IPS DF 19.7 (cell line): ENCODE data around the gene SNX27.

ENCODE experiments used
- DNase-seq: peaks from one replicate; pipeline ENCODE4 v3.0.0-alpha.2; 2013; ENCODE audit warnings: low read depth, low spot score

Gene SNX27

DNA sequence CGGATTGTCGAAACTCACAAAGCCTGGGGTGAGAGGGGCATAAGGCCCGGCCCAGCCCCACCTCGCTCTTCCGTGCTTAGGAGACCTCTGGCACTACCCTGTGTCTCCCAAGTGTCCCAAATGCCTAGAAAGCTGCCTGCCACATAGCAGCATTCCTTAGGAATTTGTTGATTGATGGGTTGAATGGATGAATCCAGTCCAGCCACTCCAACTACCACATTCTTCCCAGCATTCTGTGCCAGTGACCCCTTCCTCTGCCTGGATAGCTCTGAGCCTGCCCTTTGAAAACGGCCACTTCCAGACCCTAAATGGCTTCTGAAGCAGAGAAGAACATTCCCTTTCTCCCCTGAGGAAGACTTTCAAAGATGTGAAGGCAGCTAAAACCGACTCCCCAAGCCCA is 93.3 kb downstream of the SNX27 start:
- DNase-seq, result no peak

DNA sequence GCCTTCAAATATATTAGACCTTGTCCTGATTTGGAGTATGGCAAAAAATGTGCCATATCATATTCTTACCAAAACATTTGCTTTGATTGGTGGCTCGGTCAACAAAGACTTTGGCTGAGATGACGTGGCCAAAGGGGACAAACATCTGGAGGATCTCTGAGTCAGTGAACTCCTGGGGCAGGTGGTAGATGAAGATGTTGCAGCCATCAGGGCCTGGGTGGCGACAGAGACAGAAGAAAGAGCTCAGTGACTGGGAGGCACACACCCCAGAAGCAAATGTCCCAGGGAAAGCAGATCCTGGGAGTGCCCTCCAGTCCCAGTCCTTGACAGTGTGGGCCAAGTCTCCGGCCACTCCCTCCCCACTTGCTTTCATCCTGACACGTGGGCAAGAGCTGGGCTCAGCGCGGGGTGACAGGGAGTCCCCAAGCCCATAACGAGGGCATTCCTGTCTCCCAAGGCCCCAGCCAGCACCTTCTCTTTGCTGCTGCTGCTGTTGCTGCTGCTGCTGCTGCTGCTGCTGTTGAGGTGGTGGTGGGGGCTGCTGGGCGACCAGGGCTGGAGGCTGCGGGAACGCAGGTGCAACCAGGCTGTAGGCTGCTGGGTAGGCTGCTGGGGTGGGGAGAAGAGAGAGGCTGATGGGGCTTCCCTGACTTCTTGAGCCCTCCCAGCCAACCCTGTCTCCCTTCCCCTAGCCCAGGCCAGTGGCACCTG is 94.1 kb downstream of the SNX27 start:
- DNase-seq, result no peak

DNA sequence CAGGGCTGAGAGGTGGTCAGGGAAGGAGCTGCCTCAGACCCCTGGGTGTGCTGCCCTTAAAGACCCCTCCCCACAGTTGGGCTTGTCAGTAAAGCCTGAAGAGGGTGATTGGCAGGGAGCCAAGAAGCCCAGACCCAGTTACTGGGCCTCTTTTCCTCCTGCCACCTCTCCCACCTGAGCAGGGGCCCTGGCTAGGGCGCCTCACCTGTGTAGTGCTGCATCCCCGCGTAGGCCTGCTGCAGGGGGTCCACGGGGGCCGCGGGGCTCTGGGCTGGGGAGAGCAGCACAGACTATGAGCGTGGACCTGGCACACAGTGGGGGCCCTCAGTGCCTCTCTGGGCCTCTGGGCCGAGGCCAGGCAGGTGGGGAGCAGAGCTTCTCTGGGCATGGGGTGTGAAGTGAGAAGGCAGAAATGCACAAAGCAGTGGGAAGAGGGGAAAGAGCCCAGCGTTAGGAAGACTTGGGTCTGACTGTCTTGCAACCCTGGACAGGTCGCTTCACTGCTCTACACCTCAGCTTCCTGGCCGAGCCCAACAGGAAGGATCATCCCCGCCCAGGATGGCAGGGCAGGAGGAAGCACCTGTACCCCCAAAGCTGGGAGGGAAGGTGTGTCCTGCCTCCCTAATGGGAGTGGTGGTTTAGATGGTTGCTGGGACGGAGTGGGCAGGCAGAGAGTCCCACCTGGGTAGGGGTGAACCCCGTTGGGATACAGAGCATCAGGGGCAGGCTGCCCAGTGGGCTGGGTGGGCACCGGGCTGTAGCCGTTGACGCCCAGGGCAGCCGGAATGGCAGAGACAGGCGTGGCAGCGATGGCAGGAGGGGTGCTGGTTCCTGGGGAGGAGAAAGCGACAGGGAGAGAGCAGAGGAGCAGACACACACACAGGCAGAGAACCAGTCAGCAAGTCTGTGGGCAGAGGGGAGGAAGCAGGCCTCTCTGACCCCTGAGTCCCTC is 94.9 kb downstream of the SNX27 start:
- DNase-seq, result no peak

DNA sequence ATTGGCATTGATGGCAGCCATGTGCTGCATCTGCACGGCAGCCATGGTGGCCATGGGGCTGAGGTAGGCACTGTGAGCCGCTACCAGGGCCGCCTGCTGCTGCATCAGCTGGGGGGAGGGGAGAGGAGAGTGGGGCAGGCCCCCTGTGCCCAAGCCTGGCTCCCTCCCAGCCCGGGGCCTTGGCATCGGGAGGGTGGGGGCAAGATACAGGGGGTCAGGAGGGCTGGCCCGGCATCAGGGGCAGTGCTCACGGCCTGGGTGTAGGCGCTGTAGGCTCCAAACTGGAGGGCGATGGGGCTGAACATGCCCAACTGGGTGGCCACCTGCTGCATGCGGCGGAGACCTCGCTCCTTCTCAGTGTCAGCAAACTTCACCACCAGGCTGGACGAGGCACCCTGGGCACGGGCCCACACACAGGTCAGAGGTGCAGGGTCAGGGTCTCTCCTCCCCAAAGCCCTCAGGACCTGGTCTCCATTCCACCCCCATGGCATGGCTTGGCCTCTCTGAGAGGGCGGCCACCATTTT is 95.8 kb downstream of the SNX27 start:
- no peak for DNase-seq

DNA sequence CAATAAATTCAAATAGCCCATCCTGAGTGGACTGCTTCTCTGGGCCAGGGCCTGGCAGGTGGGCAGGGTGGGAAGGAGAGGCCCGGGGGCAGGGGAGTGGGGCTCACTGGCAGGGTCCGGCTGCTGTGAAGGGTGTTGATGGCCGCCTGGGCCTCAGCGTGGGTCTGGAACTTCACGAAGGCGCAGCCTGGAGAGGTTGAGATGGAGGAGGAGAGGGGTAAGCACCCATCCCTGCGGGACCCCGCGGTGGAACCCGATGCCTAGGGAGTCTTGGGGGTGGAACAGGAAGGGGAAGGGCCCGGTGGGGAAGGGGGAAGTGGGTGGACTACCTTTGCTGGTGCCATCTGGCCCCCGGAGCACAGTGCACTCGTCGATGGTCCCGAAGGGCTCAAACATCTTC is 97.0 kb downstream of the SNX27 start:
- no peak for DNase-seq

DNA sequence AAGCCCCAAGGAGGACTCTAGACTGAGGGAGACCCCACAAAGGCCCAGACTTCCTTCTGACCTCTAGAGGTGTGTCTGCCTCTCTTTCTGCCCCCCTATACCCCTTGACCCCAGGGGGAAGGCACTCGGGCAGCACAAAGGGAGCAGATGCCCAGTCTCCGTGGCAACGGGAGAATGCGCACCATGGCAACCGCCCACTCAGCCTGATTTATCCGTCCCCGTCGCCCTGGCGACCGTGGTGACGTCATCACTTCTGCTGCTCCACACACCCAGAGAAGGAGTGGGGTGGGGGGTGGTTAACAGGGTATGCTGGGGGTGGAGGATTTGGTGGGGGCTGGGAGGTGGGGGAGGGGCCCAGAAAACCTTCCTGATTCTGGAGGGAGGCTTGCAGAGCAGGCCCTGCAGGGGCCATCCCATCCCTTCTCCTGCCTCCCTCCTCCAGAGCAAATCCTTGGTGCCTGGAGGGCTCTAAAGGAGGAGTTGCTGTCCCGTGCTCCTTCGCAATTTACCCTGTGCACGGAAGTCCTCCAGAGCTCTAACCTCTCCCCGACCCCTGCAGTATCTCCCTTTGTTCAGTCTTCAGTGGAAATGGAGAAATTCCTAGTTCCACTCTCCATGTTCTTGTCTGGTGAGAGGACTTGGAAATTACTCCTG is 98.5 kb downstream of the SNX27 start:
- no peak for DNase-seq

DNA sequence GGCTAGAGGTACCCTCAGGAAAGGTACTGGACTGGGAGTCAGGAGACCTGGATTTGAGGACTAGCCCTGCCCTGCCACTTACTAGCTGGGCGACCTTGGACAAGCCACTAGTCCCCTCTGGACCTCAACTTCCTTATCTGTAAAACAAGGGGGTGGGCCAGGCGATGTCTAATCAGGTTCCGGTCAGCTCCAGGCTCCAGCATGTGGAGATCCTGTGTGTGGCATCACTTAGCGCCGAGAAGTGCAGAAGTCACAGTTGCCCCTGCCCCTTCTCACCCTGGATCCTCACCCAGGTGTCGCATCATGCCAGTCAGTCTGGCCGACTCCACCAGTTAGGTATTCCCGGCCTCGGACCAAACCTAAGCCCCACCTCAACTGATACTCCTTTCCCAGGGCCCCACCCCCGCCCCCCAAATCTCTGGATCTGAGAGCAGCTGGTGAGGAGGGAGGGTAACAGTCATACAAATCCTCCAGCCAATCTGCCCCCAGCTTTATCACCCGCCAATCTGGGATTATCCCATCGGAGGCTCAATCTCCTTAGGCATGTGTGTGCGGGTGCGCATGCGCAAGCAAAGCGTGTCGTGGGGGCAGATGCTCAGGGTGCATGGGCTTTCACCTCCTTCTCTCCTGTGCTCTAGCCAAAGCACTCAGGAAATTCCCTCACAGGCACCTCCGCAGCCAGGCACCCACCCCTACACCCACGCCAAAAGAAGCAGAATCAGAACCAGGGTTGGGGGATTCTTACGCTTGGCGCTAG is 99.4 kb downstream of the SNX27 start:
- DNase-seq, result no peak

DNA sequence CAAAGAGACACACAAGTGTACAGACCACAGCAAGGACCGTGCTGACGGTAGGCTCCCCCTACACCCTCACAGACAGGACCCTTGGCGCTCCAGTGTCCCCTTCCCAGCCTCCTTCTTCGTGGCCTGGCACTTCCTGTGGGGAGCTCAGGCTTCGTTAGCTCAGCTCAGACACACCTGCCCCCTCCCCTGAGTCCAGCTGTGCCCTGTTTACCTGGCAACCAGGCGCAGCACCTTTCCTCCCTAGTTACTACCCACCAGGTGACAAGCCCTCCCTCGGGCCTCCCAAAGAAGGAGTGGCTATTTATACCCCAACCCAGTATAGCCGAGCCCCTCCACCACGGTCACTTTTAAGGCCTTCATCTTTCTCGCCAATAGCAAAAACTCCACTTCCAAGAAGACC is 100.1 kb downstream of the SNX27 start:
- no peak for DNase-seq

DNA sequence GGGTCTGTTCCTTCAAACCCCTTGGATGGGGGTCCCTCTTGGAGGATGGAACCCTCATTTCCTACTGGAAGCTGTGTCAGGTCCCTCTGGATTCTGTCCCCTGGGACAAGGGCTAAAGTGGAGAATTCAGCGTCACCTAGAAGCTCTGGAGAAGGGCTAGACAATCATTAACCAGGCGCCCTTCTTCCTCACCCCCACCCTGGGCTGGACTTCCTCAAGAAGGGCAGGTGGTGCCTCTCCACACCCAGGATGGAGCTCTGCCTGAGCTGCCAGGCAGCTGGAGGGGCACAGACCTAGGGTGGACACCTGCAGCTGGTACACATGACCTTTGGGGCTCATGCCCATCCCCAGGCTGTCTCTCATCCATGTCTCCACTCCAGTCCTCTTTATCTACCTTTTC is 101.2 kb downstream of the SNX27 start:
- DNase-seq, result no peak

DNA sequence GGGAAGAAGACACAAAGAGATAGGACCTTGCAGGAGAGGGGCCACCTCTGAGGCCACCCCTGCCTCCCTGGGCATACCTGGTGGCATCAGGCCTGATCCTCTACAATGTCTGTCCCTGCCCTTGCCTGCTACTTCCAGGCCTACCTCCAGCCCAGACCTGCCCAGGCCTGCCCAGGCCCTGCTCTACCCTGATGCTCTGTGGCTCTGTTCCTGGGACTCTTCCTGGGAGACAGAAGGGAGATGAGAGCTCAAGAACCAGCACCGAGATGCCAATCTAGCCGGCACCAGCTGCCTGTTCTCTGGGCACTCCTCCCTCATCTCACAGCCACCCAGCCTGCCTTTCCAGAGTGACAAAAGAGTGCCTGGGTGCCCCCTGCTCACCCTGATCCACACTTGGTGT is 102.0 kb downstream of the SNX27 start:
- DNase-seq, result no peak

DNA sequence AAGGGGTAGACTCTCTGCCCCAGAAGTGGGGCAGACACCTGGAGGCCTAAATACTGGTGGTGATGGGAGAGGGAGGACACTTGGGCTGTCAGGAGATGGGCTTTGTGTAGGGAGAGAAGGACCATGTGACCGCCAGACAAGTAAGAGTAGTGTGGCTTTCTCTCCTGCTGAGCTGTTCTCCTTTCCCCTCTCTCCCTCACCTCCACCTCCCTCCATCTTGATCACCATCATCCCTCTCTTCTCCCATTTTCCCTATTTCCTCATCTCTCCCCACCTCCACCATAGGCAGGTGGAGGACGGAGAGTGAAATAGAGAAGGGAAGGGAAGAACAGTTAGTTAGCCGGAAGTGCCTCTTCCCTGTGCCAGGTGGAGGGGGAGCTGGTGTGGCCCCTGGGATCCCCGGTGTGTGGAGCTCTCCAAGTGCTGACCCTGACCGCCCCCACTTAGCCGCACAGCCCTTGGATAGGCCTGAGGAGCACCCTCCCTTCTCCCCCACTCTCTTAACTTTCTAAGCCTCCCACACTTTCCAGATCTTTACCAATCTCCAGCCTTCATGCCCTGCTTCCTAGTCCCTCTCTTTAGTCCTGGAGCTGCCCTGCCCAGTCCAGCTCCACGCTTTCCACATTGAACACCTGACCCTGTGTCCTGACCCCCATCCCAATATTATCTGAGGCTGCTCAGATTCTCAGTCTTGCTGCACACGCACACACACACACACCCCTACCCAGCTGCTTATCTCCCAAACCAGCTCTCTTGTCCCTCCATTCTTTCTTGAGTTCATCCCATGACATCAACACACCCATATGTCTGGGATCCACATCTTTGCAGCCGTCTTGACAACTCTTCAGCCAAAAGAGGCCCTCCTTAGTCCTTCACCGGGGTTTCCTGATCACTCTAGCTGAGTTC is 103.2 kb downstream of the SNX27 start:
- no peak for DNase-seq

DNA sequence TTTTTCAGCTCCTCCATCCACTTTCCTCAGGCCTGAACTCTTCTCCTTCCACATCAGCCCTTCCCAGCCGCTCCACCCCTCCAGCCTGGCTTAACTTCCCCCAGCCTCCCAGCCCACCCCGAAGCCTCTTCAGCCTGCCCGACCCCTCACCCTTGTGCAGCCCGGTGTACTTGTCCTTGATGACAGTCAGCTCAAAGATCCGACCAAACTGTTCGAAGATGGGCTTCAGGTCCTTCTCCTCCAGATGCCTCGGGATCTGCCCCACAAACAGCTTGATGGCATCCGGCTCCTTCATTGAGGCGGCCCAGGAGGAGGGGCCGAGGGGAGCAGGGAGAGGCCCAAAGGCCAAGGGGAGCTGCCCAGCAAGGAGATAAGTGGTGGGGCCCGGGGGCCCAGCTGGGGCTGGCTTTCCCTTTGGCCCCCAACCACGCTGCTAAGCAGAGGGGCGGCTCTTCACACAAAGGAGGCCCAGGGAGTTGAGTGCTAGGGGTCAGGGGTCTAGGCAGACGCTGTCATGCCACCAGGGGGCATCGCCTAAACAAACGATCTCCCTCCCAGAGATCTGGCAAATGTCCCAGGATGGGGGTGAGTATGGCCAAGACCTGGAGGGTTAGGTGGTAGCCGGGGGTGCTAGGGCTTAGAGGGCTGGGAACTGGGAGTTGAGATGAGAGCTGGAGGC is 104.0 kb downstream of the SNX27 start:
- no peak for DNase-seq

DNA sequence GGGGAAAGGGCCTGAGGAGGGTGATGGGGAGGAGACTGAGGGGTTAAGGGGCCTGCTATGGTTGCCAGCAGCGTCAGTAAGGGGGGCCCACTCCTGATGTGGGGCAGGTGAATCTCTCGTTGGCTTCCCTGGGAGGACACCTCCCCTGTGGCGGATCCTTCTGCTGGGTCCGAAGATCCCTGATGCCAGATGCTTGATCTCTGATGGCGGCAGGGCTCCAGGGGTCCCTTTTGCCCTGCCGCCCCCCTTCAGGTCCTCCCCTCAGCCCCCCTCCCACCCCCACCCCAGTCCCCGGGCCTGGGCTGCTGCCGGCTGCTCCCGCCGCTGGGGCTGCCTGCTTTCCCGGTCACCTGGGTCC is 104.5 kb downstream of the SNX27 start:
- no peak for DNase-seq

DNA sequence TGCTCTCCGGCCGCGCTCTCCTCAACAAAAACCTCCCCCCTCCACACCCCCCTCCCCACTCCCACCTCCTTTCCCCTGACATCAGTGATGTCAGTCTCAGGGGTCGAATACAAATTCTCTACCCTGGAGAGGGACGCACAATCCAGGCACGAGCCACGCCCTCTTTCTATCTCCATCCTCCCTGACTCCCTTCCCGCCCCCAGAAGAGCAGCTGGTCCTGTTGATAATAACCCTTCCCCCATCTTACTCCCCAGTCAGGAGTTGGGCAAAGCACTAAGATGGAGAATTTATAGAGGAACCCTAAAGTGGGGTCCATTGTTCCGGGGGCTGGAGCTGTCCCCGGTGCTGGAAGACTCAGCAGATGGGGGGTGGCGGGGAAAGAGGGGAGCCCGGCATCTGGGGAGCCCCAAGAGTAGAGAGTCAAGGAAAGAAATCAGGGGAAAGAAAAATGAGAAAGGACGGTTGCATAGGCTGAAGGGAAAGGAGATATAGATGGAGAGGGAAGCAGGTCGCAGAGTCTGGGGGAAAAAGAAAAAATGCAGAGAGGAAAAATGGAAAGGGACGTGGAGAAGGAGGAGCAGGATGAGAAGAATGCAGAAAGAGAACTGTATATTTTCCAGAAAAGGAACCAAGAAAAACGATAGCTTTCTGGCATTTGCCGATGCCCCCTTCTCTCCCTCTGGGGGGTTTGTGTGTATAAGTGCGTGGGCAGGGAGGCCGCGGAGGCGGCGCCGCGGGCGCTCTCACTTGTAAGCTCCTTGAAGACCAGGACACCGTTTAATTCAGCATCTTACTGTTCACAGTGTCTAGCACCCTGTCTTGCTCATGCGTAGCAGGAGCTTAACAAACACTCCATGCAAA is 105.2 kb downstream of the SNX27 start, which contains the start of gene CELF3:
CELF3 (minus strand) TSS at position 33 of the 861 bp plus-strand sequence. CDS start 783 bp downstream, outside the sequence.
- peak; percentile 35 for DNase-seq

DNA sequence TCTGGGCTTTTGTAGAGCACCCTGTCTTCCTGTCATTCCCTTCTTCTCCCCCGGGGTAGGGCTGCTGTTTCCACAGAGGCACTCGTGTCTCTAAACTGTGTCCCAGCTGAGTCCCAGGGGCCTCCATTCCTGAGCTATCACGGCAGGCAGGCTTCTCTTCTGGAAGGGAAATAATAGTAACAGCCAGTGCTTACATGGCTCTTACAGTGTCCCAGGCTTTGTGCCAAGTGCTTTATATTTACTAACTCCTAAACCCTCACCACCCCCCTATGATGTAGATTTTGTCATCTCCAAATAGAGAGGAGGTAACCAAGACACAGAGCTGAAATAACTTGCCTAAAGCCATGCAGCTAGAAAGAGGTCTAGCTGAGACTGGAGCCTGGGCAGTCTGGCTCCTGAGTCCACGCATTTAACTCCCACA is 106.2 kb downstream of the SNX27 start:
- DNase-seq, result no peak

DNA sequence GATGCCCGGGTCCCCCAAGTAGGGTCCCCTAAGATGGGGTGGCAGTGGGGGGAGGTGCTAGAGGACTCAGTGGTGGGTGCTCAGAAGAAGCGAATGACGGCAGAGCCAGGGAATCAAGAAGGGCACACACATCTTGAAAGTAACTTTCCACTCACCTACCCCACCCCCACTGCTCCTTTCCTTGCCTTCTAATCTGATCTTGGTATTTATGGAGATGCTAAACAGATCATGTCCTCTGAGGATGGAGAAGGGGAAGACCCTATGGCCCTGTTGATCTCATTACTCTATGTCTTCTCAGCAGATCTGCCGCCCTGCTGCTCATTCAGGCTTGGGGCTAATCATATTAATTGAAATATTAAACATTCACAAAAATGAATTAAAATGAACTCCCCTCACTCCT is 106.8 kb downstream of the SNX27 start:
- DNase-seq, result no peak

DNA sequence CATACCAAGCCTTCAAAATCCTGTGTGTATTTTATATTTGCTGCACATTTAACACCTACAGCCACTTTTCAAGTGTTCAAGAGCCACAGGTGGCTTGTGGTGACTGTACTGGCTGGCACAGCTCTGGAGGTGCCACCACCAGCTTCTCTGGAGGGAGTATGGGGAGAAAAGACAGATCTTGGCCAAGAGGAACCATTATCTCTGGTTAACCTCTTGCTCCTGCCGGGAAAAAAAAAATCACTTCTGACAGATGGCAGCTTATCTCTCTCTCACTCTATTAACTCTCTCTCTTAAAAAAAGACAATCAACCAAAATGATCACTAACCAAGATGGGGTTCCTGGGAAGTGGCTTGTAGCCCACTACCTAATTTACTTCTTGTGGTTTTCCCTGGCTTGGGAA is 108.3 kb downstream of the SNX27 start:
- DNase-seq, result no peak

DNA sequence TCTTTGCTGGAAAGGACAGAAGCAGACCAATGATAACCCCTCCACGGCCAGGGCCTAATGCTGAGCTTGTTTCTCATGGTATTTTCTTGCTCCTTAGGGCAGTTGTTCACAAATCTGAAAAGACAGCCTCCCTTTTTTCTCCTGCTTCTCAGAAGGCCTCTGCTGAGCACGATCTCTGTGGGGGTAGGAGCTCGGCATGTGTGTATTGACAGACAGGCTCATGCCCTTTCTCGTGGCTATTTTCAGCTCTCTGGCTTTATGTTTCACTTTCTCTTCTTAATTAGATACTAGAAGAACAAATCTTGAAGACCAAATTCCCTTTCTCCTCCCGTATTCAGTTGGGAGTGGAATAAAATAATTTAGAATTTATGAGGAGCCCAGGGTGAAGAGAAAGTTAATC is 108.7 kb downstream of the SNX27 start:
- DNase-seq, result no peak
